Type B pancreatic cell (in vitro differentiated cells): ENCODE results near the gene HSBP1. TPM values are rescaled to one million over a fixed set of nuclear protein-coding genes. Genes with fewer than 3 reads are reported as not detected.

Experiments used
- DNase-seq: peaks from one replicate; pipeline ENCODE4 v3.0.0; 2021; ENCODE audit warnings: mixed read lengths; ENCODE audit not compliant: unreplicated experiment; ENCODE audit errors: extremely low spot score
- H3K27ac Mint-ChIP-seq: 2 replicates; pipeline ENCODE4 v1.8.0; 2021; ENCODE audit warnings: mild to moderate bottlenecking, mixed read lengths
- H3K27me3 Mint-ChIP-seq: 2 replicates; pipeline ENCODE4 v1.8.0; 2021; ENCODE audit warnings: mixed read lengths
- H3K36me3 Mint-ChIP-seq: 2 replicates; pipeline ENCODE4 v1.8.0; 2021; ENCODE audit warnings: mixed read lengths
- H3K4me1 Mint-ChIP-seq: one replicate; pipeline ENCODE4 v1.8.0; 2021; ENCODE audit warnings: mixed read lengths; ENCODE audit not compliant: unreplicated experiment
- H3K4me3 Mint-ChIP-seq: 2 replicates; pipeline ENCODE4 v1.8.0; 2021; ENCODE audit warnings: mild to moderate bottlenecking, mixed read lengths
- H3K9me3 Mint-ChIP-seq: 2 replicates; pipeline ENCODE4 v1.8.0; 2021; ENCODE audit warnings: mixed read lengths
- total RNA-seq: library from RNA; stranded (reverse); gene quantifications from 2 replicates; pipeline ENCODE4 v1.2.1, GENCODE V29; 2021; ENCODE audit warnings: low replicate concordance
- TF ChIP-seq, protein P1 (sequence below): fragments of 200-600 bp; sonication (generic); conservative IDR thresholded peaks from 2 replicates; pipeline ENCODE4 v1.5.0; 2021; ENCODE audit warnings: antibody characterized with exemption, mild to moderate bottlenecking

The HSBP1 gene
- total RNA-seq, 1 donor from 2014 or later = 226 TPM

- H3K27ac Mint-ChIP-seq = peak overlapping the region; percentile 75
Observed at GRCh38 chr16:83804366-83804765, 3.4 kb upstream of the HSBP1 start.

GRCh38 chr16:83806036-83806435, 1.7 kb upstream of the HSBP1 start:
- Mint-ChIP-seq H3K36me3 (peaks cover 10% of the 10 kb centered on the region), H3K27me3 (peaks cover 3% of the 10 kb centered on the region), H3K9me3 (no peaks in the 10 kb centered on the region), H3K4me1 (peaks cover 34% of the 10 kb centered on the region), H3K4me3 (peak overlapping the region; percentile 33), H3K27ac (no peak overlapping the region)
- TF ChIP-seq, protein P1, sequence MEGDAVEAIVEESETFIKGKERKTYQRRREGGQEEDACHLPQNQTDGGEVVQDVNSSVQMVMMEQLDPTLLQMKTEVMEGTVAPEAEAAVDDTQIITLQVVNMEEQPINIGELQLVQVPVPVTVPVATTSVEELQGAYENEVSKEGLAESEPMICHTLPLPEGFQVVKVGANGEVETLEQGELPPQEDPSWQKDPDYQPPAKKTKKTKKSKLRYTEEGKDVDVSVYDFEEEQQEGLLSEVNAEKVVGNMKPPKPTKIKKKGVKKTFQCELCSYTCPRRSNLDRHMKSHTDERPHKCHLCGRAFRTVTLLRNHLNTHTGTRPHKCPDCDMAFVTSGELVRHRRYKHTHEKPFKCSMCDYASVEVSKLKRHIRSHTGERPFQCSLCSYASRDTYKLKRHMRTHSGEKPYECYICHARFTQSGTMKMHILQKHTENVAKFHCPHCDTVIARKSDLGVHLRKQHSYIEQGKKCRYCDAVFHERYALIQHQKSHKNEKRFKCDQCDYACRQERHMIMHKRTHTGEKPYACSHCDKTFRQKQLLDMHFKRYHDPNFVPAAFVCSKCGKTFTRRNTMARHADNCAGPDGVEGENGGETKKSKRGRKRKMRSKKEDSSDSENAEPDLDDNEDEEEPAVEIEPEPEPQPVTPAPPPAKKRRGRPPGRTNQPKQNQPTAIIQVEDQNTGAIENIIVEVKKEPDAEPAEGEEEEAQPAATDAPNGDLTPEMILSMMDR = no peak
- no peak for DNase-seq

More at GRCh38 chr16:83804366-83804765, 3.4 kb upstream of the HSBP1 start:
- Mint-ChIP-seq H3K27me3 (peaks cover 3% of the 10 kb centered on the region), H3K4me3 (no peak overlapping the region), H3K9me3 (no peaks in the 10 kb centered on the region), H3K4me1 (peaks cover 27% of the 10 kb centered on the region), H3K36me3 (peaks cover 7% of the 10 kb centered on the region)
- TF ChIP-seq, protein P1 = no peak
- DNase-seq = no peak

- peak overlapping the region; percentile 96 for H3K4me3 Mint-ChIP-seq
- H3K36me3 Mint-ChIP-seq = peaks cover 15% of the 10 kb centered on the region
- peak overlapping the region; percentile 85 for H3K27ac Mint-ChIP-seq
- H3K9me3 Mint-ChIP-seq = no peaks in the 10 kb centered on the region
- DNase-seq = no peak
- peaks cover 3% of the 10 kb centered on the region for H3K27me3 Mint-ChIP-seq
- peaks cover 40% of the 10 kb centered on the region for H3K4me1 Mint-ChIP-seq
- TF ChIP-seq, protein P1 = no peak
Observed at GRCh38 chr16:83806731-83807130, 1.0 kb upstream of the HSBP1 start.

- Mint-ChIP-seq H3K27me3 (no peaks in the 10 kb centered on the region), H3K9me3 (no peaks in the 10 kb centered on the region), H3K27ac (peak overlapping the region; percentile 85)
Observed at GRCh38 chr16:83807327-83807709, 460 bp upstream of the HSBP1 start.

DNA sequence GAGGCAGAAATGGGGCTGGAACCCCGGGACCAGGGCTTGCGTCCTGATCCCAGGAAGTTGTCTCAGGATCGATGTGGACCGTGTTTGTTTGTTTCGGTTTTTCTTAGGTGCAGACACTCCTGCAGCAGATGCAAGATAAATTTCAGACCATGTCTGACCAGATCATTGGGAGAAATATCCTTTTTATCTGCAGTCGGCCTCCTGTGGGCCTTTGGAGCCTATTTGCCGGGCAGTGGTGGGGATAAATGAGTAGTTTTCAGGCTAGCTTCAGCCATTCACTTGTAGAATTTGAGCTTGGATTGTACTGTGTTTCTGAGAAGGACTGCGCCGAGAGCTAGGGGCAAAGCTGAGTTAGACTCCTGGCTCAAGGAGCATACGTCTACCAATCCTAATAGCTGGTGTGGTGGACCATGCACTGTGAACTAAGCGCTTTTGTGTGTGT, 816 bp downstream of the HSBP1 start:
- Mint-ChIP-seq H3K27ac (peak overlapping the region; percentile 85), H3K36me3 (peaks cover 26% of the 10 kb centered on the region), H3K27me3 (no peaks in the 10 kb centered on the region), H3K9me3 (no peaks in the 10 kb centered on the region), H3K4me3 (peak overlapping the region; percentile 97), H3K4me1 (peaks cover 36% of the 10 kb centered on the region)
- DNase-seq = no peak
- TF ChIP-seq, protein P1 = no peak

More at GRCh38 chr16:83807327-83807709, 460 bp upstream of the HSBP1 start:
- H3K4me3 Mint-ChIP-seq = peak overlapping the region; percentile 96
- DNase-seq = no peak
- H3K36me3 Mint-ChIP-seq = peaks cover 19% of the 10 kb centered on the region
- TF ChIP-seq, protein P1 = no peak
- peaks cover 36% of the 10 kb centered on the region for H3K4me1 Mint-ChIP-seq

DNA sequence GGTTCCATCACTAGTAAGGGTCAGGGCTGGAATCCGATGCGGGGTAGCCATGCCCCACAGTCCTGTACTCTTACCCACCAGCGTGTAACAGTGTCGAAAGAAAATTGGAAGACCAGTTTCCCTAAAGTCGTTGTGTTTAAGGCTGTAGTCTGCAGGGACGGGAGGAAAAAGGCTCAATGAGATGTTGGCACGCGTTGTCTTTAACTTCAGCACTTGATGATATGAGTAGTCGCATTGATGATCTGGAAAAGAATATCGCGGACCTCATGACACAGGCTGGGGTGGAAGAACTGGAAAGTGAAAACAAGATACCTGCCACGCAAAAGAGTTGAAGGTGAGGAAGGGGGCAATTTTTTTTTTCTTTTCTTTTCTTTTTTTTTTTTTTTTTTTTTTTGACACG, 1.3 kb downstream of the HSBP1 start:
- peaks cover 36% of the 10 kb centered on the region for H3K4me1 Mint-ChIP-seq
- H3K27me3 Mint-ChIP-seq = no peaks in the 10 kb centered on the region
- DNase-seq = no peak
- peak overlapping the region; percentile 85 for H3K27ac Mint-ChIP-seq
- TF ChIP-seq, protein P1 = no peak
- H3K36me3 Mint-ChIP-seq = peaks cover 26% of the 10 kb centered on the region
- H3K9me3 Mint-ChIP-seq = no peaks in the 10 kb centered on the region
- peak overlapping the region; percentile 97 for H3K4me3 Mint-ChIP-seq
